Activated naive CD4-positive, alpha-beta T cell treated with anti-CD3 and anti-CD28 coated beads, Interleukin-2, amount 10 ng/mL, durations not matched to agents 7 days and 5 days (primary cell): ENCODE results near the gene MAEA.

ENCODE experiments used
- CTCF ChIA-PET: fragments of 350-600 bp; sonication (Branson Sonifier 250); formaldehyde crosslinking; loops from one replicate; lab custom pipeline; 2021; ENCODE audit warnings: antibody characterized with exemption; lab: Charles Lee
- DNase-seq: peaks from one replicate; pipeline ENCODE4 v3.0.0-alpha.2; 2020
- H3K27ac Mint-ChIP-seq: one replicate; pipeline ENCODE4 v1.8.0; 2021; ENCODE audit warnings: mild to moderate bottlenecking, moderate library complexity, mixed read lengths
- H3K27me3 Mint-ChIP-seq: one replicate; pipeline ENCODE4 v1.8.0; 2021; ENCODE audit warnings: mild to moderate bottlenecking, mixed read lengths
- H3K36me3 Mint-ChIP-seq: one replicate; pipeline ENCODE4 v1.8.0; 2021; ENCODE audit warnings: mixed read lengths
- H3K4me1 Mint-ChIP-seq: one replicate; pipeline ENCODE4 v1.8.0; 2021; ENCODE audit warnings: mixed read lengths
- H3K4me3 Mint-ChIP-seq: one replicate; pipeline ENCODE4 v1.8.0; 2021; ENCODE audit warnings: mild to moderate bottlenecking, moderate library complexity, mixed read lengths
- H3K9me3 Mint-ChIP-seq: one replicate; pipeline ENCODE4 v1.8.0; 2021; ENCODE audit warnings: mixed read lengths

The MAEA gene

GRCh38 chr4:1258457-1258856 lies 31.2 kb upstream of the MAEA start:
- peaks cover 14% of the 10 kb centered on the region for H3K27me3 Mint-ChIP-seq
- H3K4me1 Mint-ChIP-seq: peaks cover 42% of the 10 kb centered on the region
- peaks cover 29% of the 10 kb centered on the region for H3K9me3 Mint-ChIP-seq
- no peak overlapping the region for H3K4me3 Mint-ChIP-seq
- no peak overlapping the region for H3K27ac Mint-ChIP-seq
- CTCF ChIA-PET: interaction anchor here (1.7 to 2.7 kb wide), 2 partner anchors 9 to 128 kb away, joined by 3 to 17 read pairs; no protein-coding TSS in a partner anchor
- DNase-seq: no peak
- H3K36me3 Mint-ChIP-seq: peaks cover 29% of the 10 kb centered on the region

- Mint-ChIP-seq H3K4me3 (no peak overlapping the region), H3K36me3 (peaks cover 24% of the 10 kb centered on the region), H3K9me3 (peaks cover 22% of the 10 kb centered on the region), H3K27ac (peak overlapping the region; percentile 17), H3K27me3 (peaks cover 14% of the 10 kb centered on the region), H3K4me1 (peaks cover 27% of the 10 kb centered on the region)
- CTCF ChIA-PET: interaction anchor here (1.2 kb wide), 1 partner anchor 576 kb away, joined by 3 read pairs; no protein-coding TSS in a partner anchor
- DNase-seq: no peak
Observed at GRCh38 chr4:1259966-1260365, 29.7 kb upstream of the MAEA start.

- H3K36me3 Mint-ChIP-seq: peaks cover 23% of the 10 kb centered on the region
- CTCF ChIA-PET: interaction anchor here (1.2 kb wide), 1 partner anchor 577 kb away, joined by 3 read pairs; no protein-coding TSS in a partner anchor
- H3K4me1 Mint-ChIP-seq: peaks cover 24% of the 10 kb centered on the region
- no peak overlapping the region for H3K4me3 Mint-ChIP-seq
- peaks cover 21% of the 10 kb centered on the region for H3K9me3 Mint-ChIP-seq
- H3K27ac Mint-ChIP-seq: peak overlapping the region; percentile 17
- DNase-seq: no peak
- H3K27me3 Mint-ChIP-seq: peaks cover 14% of the 10 kb centered on the region
Observed at GRCh38 chr4:1260418-1261106, 29.1 kb upstream of the MAEA start.

GRCh38 chr4:1261107-1261928 lies 28.4 kb upstream of the MAEA start:
- Mint-ChIP-seq H3K27ac (peak overlapping the region; percentile 67), H3K27me3 (peaks cover 14% of the 10 kb centered on the region), H3K36me3 (peaks cover 23% of the 10 kb centered on the region), H3K4me1 (peaks cover 21% of the 10 kb centered on the region), H3K9me3 (peaks cover 20% of the 10 kb centered on the region), H3K4me3 (no peak overlapping the region)
- CTCF ChIA-PET: no interaction called here
- no peak for DNase-seq

GRCh38 chr4:1264942-1265341 lies 24.7 kb upstream of the MAEA start:
- peaks cover 19% of the 10 kb centered on the region for H3K9me3 Mint-ChIP-seq
- DNase-seq: no peak
- no peak overlapping the region for H3K27ac Mint-ChIP-seq
- peaks cover 14% of the 10 kb centered on the region for H3K27me3 Mint-ChIP-seq
- CTCF ChIA-PET: interaction anchor here (0.6 to 4.7 kb wide), 3 partner anchors 15 to 650 kb away, joined by 3 to 48 read pairs (median 4); partner anchors contain the start of gene CTBP1
- no peak overlapping the region for H3K4me3 Mint-ChIP-seq
- H3K36me3 Mint-ChIP-seq: peaks cover 26% of the 10 kb centered on the region
- H3K4me1 Mint-ChIP-seq: peaks cover 29% of the 10 kb centered on the region

- peaks cover 26% of the 10 kb centered on the region for H3K36me3 Mint-ChIP-seq
- peaks cover 19% of the 10 kb centered on the region for H3K9me3 Mint-ChIP-seq
- CTCF ChIA-PET: interaction anchor here (0.6 to 4.7 kb wide), 3 partner anchors 16 to 651 kb away, joined by 3 to 48 read pairs (median 4); partner anchors contain the start of gene CTBP1
- no peak overlapping the region for H3K27ac Mint-ChIP-seq
- no peak overlapping the region for H3K4me3 Mint-ChIP-seq
- no peak for DNase-seq
- peaks cover 25% of the 10 kb centered on the region for H3K4me1 Mint-ChIP-seq
- H3K27me3 Mint-ChIP-seq: peaks cover 14% of the 10 kb centered on the region
Observed at GRCh38 chr4:1265351-1265750, 24.3 kb upstream of the MAEA start.

- no peak for DNase-seq
- Mint-ChIP-seq H3K4me1 (peaks cover 21% of the 10 kb centered on the region), H3K27me3 (no peaks in the 10 kb centered on the region), H3K27ac (peak overlapping the region; percentile 99), H3K4me3 (peak overlapping the region; percentile 69), H3K9me3 (peaks cover 23% of the 10 kb centered on the region), H3K36me3 (peaks cover 30% of the 10 kb centered on the region)
- CTCF ChIA-PET: interaction anchor here (0.6 to 4.7 kb wide), 16 partner anchors 10 to 137 kb away, joined by 3 to 48 read pairs (median 6); partner anchors contain the start of genes CTBP1 and MAEA
Observed at GRCh38 chr4:1266881-1267763, 22.6 kb upstream of the MAEA start.

GRCh38 chr4:1269209-1269608 lies 20.5 kb upstream of the MAEA start:
- no peak overlapping the region for H3K4me3 Mint-ChIP-seq
- peaks cover 30% of the 10 kb centered on the region for H3K36me3 Mint-ChIP-seq
- H3K9me3 Mint-ChIP-seq: peaks cover 23% of the 10 kb centered on the region
- H3K27ac Mint-ChIP-seq: peak overlapping the region; percentile 20
- H3K4me1 Mint-ChIP-seq: peaks cover 21% of the 10 kb centered on the region
- DNase-seq: no peak
- H3K27me3 Mint-ChIP-seq: no peaks in the 10 kb centered on the region
- CTCF ChIA-PET: interaction anchor here (1.0 to 4.7 kb wide), 13 partner anchors 9 to 142 kb away, joined by 4 to 48 read pairs (median 7); partner anchors contain the start of gene CTBP1

GRCh38 chr4:1271686-1272085 lies 18.0 kb upstream of the MAEA start:
- Mint-ChIP-seq H3K36me3 (peaks cover 15% of the 10 kb centered on the region), H3K9me3 (peaks cover 14% of the 10 kb centered on the region), H3K4me1 (peaks cover 13% of the 10 kb centered on the region), H3K27ac (no peak overlapping the region), H3K27me3 (no peaks in the 10 kb centered on the region), H3K4me3 (no peak overlapping the region)
- CTCF ChIA-PET: no interaction called here
- DNase-seq: no peak

GRCh38 chr4:1274871-1275270 lies 14.8 kb upstream of the MAEA start:
- Mint-ChIP-seq H3K9me3 (peaks cover 6% of the 10 kb centered on the region), H3K4me3 (no peak overlapping the region), H3K27me3 (peaks cover 4% of the 10 kb centered on the region), H3K36me3 (peaks cover 5% of the 10 kb centered on the region), H3K27ac (no peak overlapping the region), H3K4me1 (no peaks in the 10 kb centered on the region)
- CTCF ChIA-PET: no interaction called here
- DNase-seq: no peak

GRCh38 chr4:1276984-1277383 lies 12.7 kb upstream of the MAEA start:
- Mint-ChIP-seq H3K27ac (no peak overlapping the region), H3K27me3 (peaks cover 4% of the 10 kb centered on the region), H3K4me1 (no peaks in the 10 kb centered on the region), H3K4me3 (no peak overlapping the region), H3K36me3 (no peaks in the 10 kb centered on the region), H3K9me3 (peaks cover 2% of the 10 kb centered on the region)
- no peak for DNase-seq
- CTCF ChIA-PET: interaction anchor here (1.1 to 2.1 kb wide), 2 partner anchors 69 to 79 kb away, joined by 3 to 5 read pairs; no protein-coding TSS in a partner anchor

- no peak for DNase-seq
- Mint-ChIP-seq H3K4me1 (no peaks in the 10 kb centered on the region), H3K9me3 (peaks cover 5% of the 10 kb centered on the region), H3K27me3 (peaks cover 4% of the 10 kb centered on the region), H3K4me3 (no peak overlapping the region), H3K36me3 (no peaks in the 10 kb centered on the region), H3K27ac (no peak overlapping the region)
- CTCF ChIA-PET: interaction anchor here (0.6 to 2.5 kb wide), 4 partner anchors 10 to 78 kb away, joined by 3 to 8 read pairs (median 4); no protein-coding TSS in a partner anchor
Observed at GRCh38 chr4:1277667-1278665, 11.7 kb upstream of the MAEA start.
